ENCODE data around the gene DNAH8.

The DNAH8 gene

GRCh38 chr6:38755207-38755606, 40.1 kb downstream of the DNAH8 start:
- FAIRE-seq, result no peak
- TF ChIP-seq TAF1 (IDR thresholded peaks at IDR 0.05; ENCODE audit: borderline replicate concordance, low read depth, low read length) (no peak), POLR2AphosphoS5 (IDR thresholded peaks at IDR 0.05; ENCODE audit: low read depth, low read length) (no peak), POLR2A (IDR thresholded peaks at IDR 0.05; ENCODE audit: low read depth, low read length) (no peak)
- DNase-seq (ENCODE audit: insufficient read length), result no peak

- DNase-seq (ENCODE audit: insufficient read length) (no peak), FAIRE-seq (peak; percentile 14)
- TF ChIP-seq POLR2AphosphoS5 (IDR thresholded peaks at IDR 0.05; ENCODE audit: low read depth, low read length), result no peak
- TF ChIP-seq TAF1 (IDR thresholded peaks at IDR 0.05; ENCODE audit: borderline replicate concordance, low read depth, low read length), result no peak
- TF ChIP-seq POLR2A (IDR thresholded peaks at IDR 0.05; ENCODE audit: low read depth, low read length), result no peak
These were observed 40.8 kb downstream of the DNAH8 start for GRCh38 chr6:38755874-38756273.

- FAIRE-seq (no peak), DNase-seq (ENCODE audit: insufficient read length) (no peak)
- TF ChIP-seq POLR2A (IDR thresholded peaks at IDR 0.05; ENCODE audit: low read depth, low read length) (no peak), POLR2AphosphoS5 (IDR thresholded peaks at IDR 0.05; ENCODE audit: low read depth, low read length) (no peak), TAF1 (IDR thresholded peaks at IDR 0.05; ENCODE audit: borderline replicate concordance, low read depth, low read length) (no peak)
These were observed 45.0 kb downstream of the DNAH8 start for GRCh38 chr6:38760097-38760496.

GRCh38 chr6:38762848-38763247, 47.7 kb downstream of the DNAH8 start:
- no peak for TF ChIP-seq POLR2A (IDR thresholded peaks at IDR 0.05; ENCODE audit: low read depth, low read length)
- FAIRE-seq, result no peak
- DNase-seq (ENCODE audit: insufficient read length), result no peak

GRCh38 chr6:38767560-38767959, 52.4 kb downstream of the DNAH8 start:
- no peak for DNase-seq (ENCODE audit: insufficient read length)
- TF ChIP-seq POLR2A (IDR thresholded peaks at IDR 0.05; ENCODE audit: low read depth, low read length) (no peak), TAF1 (IDR thresholded peaks at IDR 0.05; ENCODE audit: borderline replicate concordance, low read depth, low read length) (no peak), POLR2AphosphoS5 (IDR thresholded peaks at IDR 0.05; ENCODE audit: low read depth, low read length) (no peak)
- no peak for FAIRE-seq

- FAIRE-seq (peak; percentile 76), DNase-seq (ENCODE audit: insufficient read length) (no peak)
- TF ChIP-seq POLR2AphosphoS5 (IDR thresholded peaks at IDR 0.05; ENCODE audit: low read depth, low read length) (no peak), TAF1 (IDR thresholded peaks at IDR 0.05; ENCODE audit: borderline replicate concordance, low read depth, low read length) (no peak), POLR2A (IDR thresholded peaks at IDR 0.05; ENCODE audit: low read depth, low read length) (no peak)
These were observed 58.2 kb downstream of the DNAH8 start for GRCh38 chr6:38773338-38773737.

- DNase-seq (ENCODE audit: insufficient read length), result no peak
- FAIRE-seq, result peak; percentile 80
- TF ChIP-seq POLR2A (IDR thresholded peaks at IDR 0.05; ENCODE audit: low read depth, low read length), result no peak
- TF ChIP-seq TAF1 (IDR thresholded peaks at IDR 0.05; ENCODE audit: borderline replicate concordance, low read depth, low read length), result no peak
- no peak for TF ChIP-seq POLR2AphosphoS5 (IDR thresholded peaks at IDR 0.05; ENCODE audit: low read depth, low read length)
These were observed 60.0 kb downstream of the DNAH8 start for GRCh38 chr6:38774929-38775707.

GRCh38 chr6:38775870-38776269, 60.8 kb downstream of the DNAH8 start:
- TF ChIP-seq TAF1 (IDR thresholded peaks at IDR 0.05; ENCODE audit: borderline replicate concordance, low read depth, low read length) (no peak), POLR2AphosphoS5 (IDR thresholded peaks at IDR 0.05; ENCODE audit: low read depth, low read length) (no peak), POLR2A (IDR thresholded peaks at IDR 0.05; ENCODE audit: low read depth, low read length) (no peak)
- FAIRE-seq (no peak), DNase-seq (ENCODE audit: insufficient read length) (no peak)

GRCh38 chr6:38776515-38776914, 61.4 kb downstream of the DNAH8 start:
- FAIRE-seq (no peak), DNase-seq (ENCODE audit: insufficient read length) (no peak)
- no peak for TF ChIP-seq POLR2A (IDR thresholded peaks at IDR 0.05; ENCODE audit: low read depth, low read length)
- TF ChIP-seq TAF1 (IDR thresholded peaks at IDR 0.05; ENCODE audit: borderline replicate concordance, low read depth, low read length), result no peak
- TF ChIP-seq POLR2AphosphoS5 (IDR thresholded peaks at IDR 0.05; ENCODE audit: low read depth, low read length), result no peak

- no peak for DNase-seq (ENCODE audit: insufficient read length)
These were observed 64.4 kb downstream of the DNAH8 start for GRCh38 chr6:38779310-38780062.

GRCh38 chr6:38782616-38783015, 67.5 kb downstream of the DNAH8 start:
- DNase-seq (ENCODE audit: insufficient read length) (no peak), FAIRE-seq (no peak)
- TF ChIP-seq POLR2A (IDR thresholded peaks at IDR 0.05; ENCODE audit: low read depth, low read length), result no peak
- TF ChIP-seq TAF1 (IDR thresholded peaks at IDR 0.05; ENCODE audit: borderline replicate concordance, low read depth, low read length), result no peak
- TF ChIP-seq POLR2AphosphoS5 (IDR thresholded peaks at IDR 0.05; ENCODE audit: low read depth, low read length), result no peak

More at GRCh38 chr6:38779310-38780062, 64.4 kb downstream of the DNAH8 start:
- TF ChIP-seq POLR2A (IDR thresholded peaks at IDR 0.05; ENCODE audit: low read depth, low read length) (no peak), POLR2AphosphoS5 (IDR thresholded peaks at IDR 0.05; ENCODE audit: low read depth, low read length) (no peak), TAF1 (IDR thresholded peaks at IDR 0.05; ENCODE audit: borderline replicate concordance, low read depth, low read length) (no peak)
- no peak for FAIRE-seq

All from GM12892 (cell line).